ENCODE results near the gene SEZ6L2.
"Not testable (repeated sequence)": the region's sequence is repeated elsewhere in the genome, so short reads cannot be mapped to it uniquely, and the experiment has no call there.

SEZ6L2 gene

GRCh38 chr16:29844575-29845331 is 54.6 kb downstream of the SEZ6L2 start:
- Mint-ChIP-seq H3K27me3 (no peaks in the 10 kb centered on the region), H3K9me3 (no peaks in the 10 kb centered on the region), H3K27ac (peak overlapping the region; percentile 21), H3K4me3 (no peak overlapping the region), H3K36me3 (peaks cover 59% of the 10 kb centered on the region), H3K4me1 (peaks cover 13% of the 10 kb centered on the region)
- CTCF ChIA-PET: interaction anchor here (1.0 kb wide), 1 partner anchor 143 kb away, joined by 3 read pairs; no protein-coding TSS in a partner anchor
- DNase-seq: no peak

GRCh38 chr16:29843931-29844330 is 55.4 kb downstream of the SEZ6L2 start:
- Mint-ChIP-seq H3K27ac (no peak overlapping the region), H3K9me3 (no peaks in the 10 kb centered on the region), H3K36me3 (peaks cover 62% of the 10 kb centered on the region), H3K4me1 (peaks cover 13% of the 10 kb centered on the region), H3K4me3 (no peak overlapping the region), H3K27me3 (no peaks in the 10 kb centered on the region)
- DNase-seq: no peak
- CTCF ChIA-PET: interaction anchor here (1.4 kb wide), 1 partner anchor 36 kb away, joined by 4 read pairs; no protein-coding TSS in a partner anchor

GRCh38 chr16:29842732-29843346 is 56.5 kb downstream of the SEZ6L2 start:
- CTCF ChIA-PET: interaction anchor here (1.0 to 1.4 kb wide), 3 partner anchors 9 to 35 kb away, joined by 4 to 7 read pairs (median 6); no protein-coding TSS in a partner anchor
- no peak overlapping the region for H3K4me3 Mint-ChIP-seq
- peaks cover 55% of the 10 kb centered on the region for H3K36me3 Mint-ChIP-seq
- no peaks in the 10 kb centered on the region for H3K9me3 Mint-ChIP-seq
- peak overlapping the region; percentile 42 for H3K27ac Mint-ChIP-seq
- DNase-seq: no peak
- H3K27me3 Mint-ChIP-seq: no peaks in the 10 kb centered on the region
- peaks cover 6% of the 10 kb centered on the region for H3K4me1 Mint-ChIP-seq

GRCh38 chr16:29841631-29842030 is 57.7 kb downstream of the SEZ6L2 start:
- Mint-ChIP-seq H3K36me3 (peaks cover 59% of the 10 kb centered on the region), H3K4me3 (no peak overlapping the region), H3K27ac (no peak overlapping the region), H3K27me3 (no peaks in the 10 kb centered on the region), H3K4me1 (peaks cover 6% of the 10 kb centered on the region), H3K9me3 (no peaks in the 10 kb centered on the region)
- DNase-seq: no peak
- CTCF ChIA-PET: no interaction called here

GRCh38 chr16:29840240-29840639 is 59.1 kb downstream of the SEZ6L2 start:
- peaks cover 6% of the 10 kb centered on the region for H3K4me1 Mint-ChIP-seq
- peaks cover 58% of the 10 kb centered on the region for H3K36me3 Mint-ChIP-seq
- no peaks in the 10 kb centered on the region for H3K27me3 Mint-ChIP-seq
- no peaks in the 10 kb centered on the region for H3K9me3 Mint-ChIP-seq
- CTCF ChIA-PET: no interaction called here
- H3K27ac Mint-ChIP-seq: no peak overlapping the region
- no peak for DNase-seq
- no peak overlapping the region for H3K4me3 Mint-ChIP-seq

DNA sequence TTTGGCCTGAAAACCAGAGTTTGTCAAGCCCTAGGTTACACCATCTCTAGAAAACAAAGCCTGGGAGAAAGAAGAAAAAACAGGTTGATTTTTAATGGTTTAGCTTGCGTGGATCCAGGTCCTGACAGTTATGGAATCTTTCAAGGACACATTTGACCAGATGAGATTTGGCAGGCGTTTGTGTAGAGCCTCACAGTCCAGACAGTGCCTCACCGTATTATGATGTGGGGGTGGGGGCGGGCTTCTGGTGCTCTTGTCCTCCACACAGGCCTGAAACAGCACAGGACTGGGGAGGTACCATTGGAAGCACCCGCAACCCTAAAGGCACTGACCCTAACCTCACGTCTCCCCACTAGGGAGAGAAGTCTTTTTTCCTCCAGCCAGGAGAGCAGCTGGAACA is 59.5 kb downstream of the SEZ6L2 start:
- CTCF ChIA-PET: interaction anchor here (1.8 to 2.1 kb wide), 2 partner anchors 8 to 32 kb away, joined by 3 to 16 read pairs; no protein-coding TSS in a partner anchor
- Mint-ChIP-seq H3K4me3 (no peak overlapping the region), H3K27ac (no peak overlapping the region)

DNA sequence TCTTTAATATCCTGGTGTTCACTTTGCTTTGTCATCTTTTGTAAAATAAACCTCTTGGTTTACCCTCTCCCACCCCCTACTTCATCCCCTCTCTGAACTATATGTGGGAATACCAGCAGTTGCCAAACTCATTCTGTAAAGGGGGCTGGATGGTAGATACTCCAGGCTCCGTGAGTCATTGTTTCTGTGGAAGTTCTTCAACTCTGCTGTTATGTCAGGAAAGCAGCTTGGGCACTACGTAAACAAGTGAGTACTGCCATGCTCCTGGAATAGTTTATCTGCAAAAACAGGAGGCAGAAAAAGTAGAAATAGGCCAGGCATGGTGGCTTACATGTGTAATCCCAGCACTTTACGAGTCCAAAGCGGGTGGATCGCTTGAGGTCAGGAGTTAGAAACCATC is 61.5 kb downstream of the SEZ6L2 start:
- H3K9me3 Mint-ChIP-seq: no peaks in the 10 kb centered on the region
- no peaks in the 10 kb centered on the region for H3K27me3 Mint-ChIP-seq
- H3K27ac Mint-ChIP-seq: peak overlapping the region; percentile 24
- CTCF ChIA-PET: interaction anchor here (1.8 to 2.1 kb wide), 2 partner anchors 10 to 30 kb away, joined by 3 to 16 read pairs; no protein-coding TSS in a partner anchor
- H3K4me3 Mint-ChIP-seq: no peak overlapping the region
- H3K36me3 Mint-ChIP-seq: peaks cover 56% of the 10 kb centered on the region
- DNase-seq: no peak
- H3K4me1 Mint-ChIP-seq: peaks cover under 1% of the 10 kb centered on the region

More for the DNA sequence above, 59.5 kb downstream of the SEZ6L2 start:
- peaks cover 6% of the 10 kb centered on the region for H3K4me1 Mint-ChIP-seq
- no peaks in the 10 kb centered on the region for H3K27me3 Mint-ChIP-seq
- no peak for DNase-seq
- no peaks in the 10 kb centered on the region for H3K9me3 Mint-ChIP-seq
- H3K36me3 Mint-ChIP-seq: peaks cover 56% of the 10 kb centered on the region

- Mint-ChIP-seq H3K36me3 (peaks cover 55% of the 10 kb centered on the region), H3K27me3 (no peaks in the 10 kb centered on the region), H3K4me3 (no peak overlapping the region), H3K4me1 (peaks cover 3% of the 10 kb centered on the region), H3K9me3 (no peaks in the 10 kb centered on the region), H3K27ac (no peak overlapping the region)
- DNase-seq: no peak
- CTCF ChIA-PET: no interaction called here
Measured at GRCh38 chr16:29836623-29837022, 62.7 kb downstream of the SEZ6L2 start.

DNA sequence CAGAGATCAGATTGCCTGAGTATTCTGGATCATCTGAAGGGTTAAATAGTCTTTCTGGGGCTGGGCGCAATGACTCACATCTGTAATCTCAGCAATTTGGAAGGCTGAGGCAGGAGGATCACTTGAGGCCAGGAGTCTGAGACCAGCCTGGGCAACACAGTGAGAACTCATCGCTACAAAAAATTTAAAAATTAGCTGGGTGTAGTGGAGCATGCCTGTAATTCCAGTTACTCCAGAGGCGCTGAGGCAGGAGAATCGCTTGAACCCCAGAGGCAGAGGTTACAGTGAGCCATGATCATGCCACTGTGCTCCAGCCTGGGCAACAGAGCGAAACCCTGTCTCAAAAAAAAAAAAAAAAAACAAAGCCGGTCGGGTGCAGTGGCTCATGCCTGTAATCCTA is 63.4 kb downstream of the SEZ6L2 start:
- Mint-ChIP-seq H3K36me3 (peaks cover 56% of the 10 kb centered on the region), H3K9me3 (no peaks in the 10 kb centered on the region), H3K4me1 (peaks cover 3% of the 10 kb centered on the region), H3K27me3 (no peaks in the 10 kb centered on the region), H3K4me3 (no peak overlapping the region), H3K27ac (no peak overlapping the region)
- no peak for DNase-seq
- CTCF ChIA-PET: no interaction called here

GRCh38 chr16:29834079-29834478 is 65.3 kb downstream of the SEZ6L2 start:
- no peak overlapping the region for H3K27ac Mint-ChIP-seq
- H3K9me3 Mint-ChIP-seq: no peaks in the 10 kb centered on the region
- CTCF ChIA-PET: interaction anchor here (0.6 to 2.1 kb wide), 3 partner anchors 9 to 147 kb away, joined by 3 to 7 read pairs (median 3); no protein-coding TSS in a partner anchor
- peaks cover 48% of the 10 kb centered on the region for H3K36me3 Mint-ChIP-seq
- no peak for DNase-seq
- H3K27me3 Mint-ChIP-seq: no peaks in the 10 kb centered on the region
- peaks cover 14% of the 10 kb centered on the region for H3K4me1 Mint-ChIP-seq
- no peak overlapping the region for H3K4me3 Mint-ChIP-seq

- DNase-seq, H3K9me3 Mint-ChIP-seq, H3K27ac Mint-ChIP-seq, H3K4me3 Mint-ChIP-seq, H3K27me3 Mint-ChIP-seq: not testable (repeated sequence)
- CTCF ChIA-PET: interaction anchor here (2.1 kb wide), 1 partner anchor 10 kb away, joined by 7 read pairs; no protein-coding TSS in a partner anchor
- peaks cover 20% of the 10 kb centered on the region for H3K4me1 Mint-ChIP-seq
- peaks cover 46% of the 10 kb centered on the region for H3K36me3 Mint-ChIP-seq
Measured at GRCh38 chr16:29833219-29833618, 66.1 kb downstream of the SEZ6L2 start.

DNA sequence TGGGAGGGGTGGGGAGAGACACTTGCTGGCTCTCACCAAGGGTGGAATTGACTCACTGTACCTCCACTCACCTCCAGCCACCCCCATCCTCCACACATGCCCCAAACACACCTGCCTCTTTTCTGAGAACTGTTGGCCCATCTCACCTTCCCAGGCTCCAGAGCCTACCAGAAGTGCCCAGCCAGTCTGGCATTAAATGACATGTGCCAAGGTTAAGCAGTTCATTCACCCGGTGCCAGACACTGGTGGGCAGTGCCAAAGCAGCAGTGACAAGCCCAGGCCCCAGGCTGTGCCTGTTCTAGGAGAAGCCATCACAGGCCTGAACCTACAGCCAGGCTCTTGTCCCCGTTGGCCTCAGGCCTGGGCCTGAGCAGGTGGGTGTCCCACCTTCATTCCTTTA is 67.9 kb downstream of the SEZ6L2 start:
- CTCF ChIA-PET: no interaction called here
- Mint-ChIP-seq H3K36me3 (peaks cover 34% of the 10 kb centered on the region), H3K4me1 (peaks cover 36% of the 10 kb centered on the region), H3K27ac (no peak overlapping the region), H3K4me3 (no peak overlapping the region), H3K9me3 (no peaks in the 10 kb centered on the region), H3K27me3 (no peaks in the 10 kb centered on the region)
- DNase-seq: no peak

GRCh38 chr16:29830774-29831173 is 68.6 kb downstream of the SEZ6L2 start:
- peaks cover 43% of the 10 kb centered on the region for H3K4me1 Mint-ChIP-seq
- no peak overlapping the region for H3K27ac Mint-ChIP-seq
- H3K36me3 Mint-ChIP-seq: peaks cover 31% of the 10 kb centered on the region
- no peaks in the 10 kb centered on the region for H3K9me3 Mint-ChIP-seq
- CTCF ChIA-PET: interaction anchor here (0.6 kb wide), 1 partner anchor 42 kb away, joined by 3 read pairs; no protein-coding TSS in a partner anchor
- no peak overlapping the region for H3K4me3 Mint-ChIP-seq
- H3K27me3 Mint-ChIP-seq: no peaks in the 10 kb centered on the region
- DNase-seq: no peak

DNA sequence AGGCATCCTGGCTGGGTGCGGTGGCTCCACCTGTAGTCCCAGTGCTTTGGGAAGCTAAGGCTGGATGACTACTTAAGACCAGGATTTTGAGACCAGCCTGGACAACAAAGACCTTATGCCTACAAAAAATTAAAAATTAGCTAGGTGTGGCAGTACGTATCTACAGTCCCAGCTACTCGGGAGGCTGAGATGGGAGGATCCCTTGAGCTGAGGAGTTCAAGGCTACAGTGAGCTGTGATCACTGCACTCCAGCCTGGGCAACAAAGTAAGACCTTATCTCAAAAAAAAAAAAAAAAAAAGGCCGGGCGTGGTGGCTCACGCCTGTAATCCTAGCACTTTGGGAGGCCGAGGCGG is 73.0 kb downstream of the SEZ6L2 start:
- Mint-ChIP-seq H3K9me3 (no peaks in the 10 kb centered on the region), H3K36me3 (peaks cover 23% of the 10 kb centered on the region), H3K4me3 (peak overlapping the region; percentile 66), H3K27me3 (no peaks in the 10 kb centered on the region), H3K4me1 (peaks cover 81% of the 10 kb centered on the region), H3K27ac (peak overlapping the region; percentile 95)
- CTCF ChIA-PET: interaction anchor here (0.7 to 4.8 kb wide), 4 partner anchors 10 to 125 kb away, joined by 3 to 35 read pairs (median 12); partner anchors contain the start of gene PAGR1
- no peak for DNase-seq

Measured in activated naive CD4-positive, alpha-beta T cell treated with anti-CD3 and anti-CD28 coated beads, Interleukin-2, amount 10 ng/mL, durations not matched to agents 7 days and 5 days (primary cell).